ENCODE measurements around the gene HES1.

GRCh38 chr3:194101592-194102432 lies 34.1 kb upstream of the HES1 start:
- TF ChIP-seq POLR2AphosphoS5 (IDR thresholded peaks at IDR 0.05) (no peak), CTCF (IDR thresholded peaks at IDR 0.05) (no peak), POLR2A (IDR thresholded peaks at IDR 0.05) (no peak)
